SJCRH30 (cell line): ENCODE data around the gene FOXO3. TPM values are rescaled to one million over a fixed set of nuclear protein-coding genes. Genes with fewer than 3 reads are reported as not detected.
"Not testable (repeated sequence)": the region's sequence is repeated elsewhere in the genome, so short reads cannot be mapped to it uniquely, and the experiment has no call there.

Experiments used
- DNase-seq, 2 experiments: peaks; one replicate each; pipeline ENCODE4 v3.0.0-alpha.2; 2015 to 2020
- H3K27ac ChIP-seq: fragments of 250-450 bp; sonication (Bioruptor Pico); 2 replicates; pipeline ENCODE4 v1.5.1; 2020; ENCODE audit warnings: mild to moderate bottlenecking, moderate library complexity
- H3K27me3 ChIP-seq: fragments of 250-450 bp; sonication (Bioruptor Pico); 2 replicates; pipeline ENCODE4 v1.5.1; 2020; ENCODE audit warnings: mild to moderate bottlenecking, moderate library complexity
- H3K36me3 ChIP-seq: fragments of 250-450 bp; sonication (Bioruptor Pico); 2 replicates; pipeline ENCODE4 v1.5.1; 2020; ENCODE audit warnings: mild to moderate bottlenecking, moderate library complexity
- H3K4me1 ChIP-seq: fragments of 250-450 bp; sonication (Bioruptor Pico); 2 replicates; pipeline ENCODE4 v1.5.1; 2020; ENCODE audit warnings: mild to moderate bottlenecking, moderate library complexity
- H3K4me3 ChIP-seq: fragments of 250-450 bp; sonication (Bioruptor Pico); 2 replicates; pipeline ENCODE4 v1.5.1; 2020; ENCODE audit warnings: mild to moderate bottlenecking, moderate library complexity
- H3K9me3 ChIP-seq: fragments of 250-450 bp; sonication (Bioruptor Pico); replicated peaks from 2 replicates; pipeline ENCODE4 v1.5.1; 2020; ENCODE audit warnings: mild to moderate bottlenecking, moderate library complexity
- total RNA-seq: library from RNA; depleted of rRNA; stranded (reverse); fragments of >200 nt; shearing (Covaris generic); gene quantifications from 2 replicates; pipeline ENCODE4 v1.2.3, GENCODE V29; 2014; rRNA removed

Gene FOXO3
- 35.0 and 35.7 TPM in 2 replicates for total RNA-seq

- Histone ChIP-seq H3K27ac (peak within 1 kb of the TSS; percentile 61), H3K4me1 (peaks cover 18% of the 10 kb centered on the region), H3K36me3 (0 out of 2 replicates have a peak, but pooled peaks cover 3% of the 10 kb centered on the region), H3K4me3 (peak within 1 kb of the TSS; percentile 85), H3K9me3 (no peaks in the 10 kb centered on the region), H3K27me3 (no peaks in the 10 kb centered on the region)
- peak; percentile 83 to 84 for DNase-seq
These were observed at the start of gene FOXO3 for GRCh38 chr6:108560463-108561308. TSS of gene FOXO3 (plus strand) at chr6:108560917. CDS start at chr6:108561209, 292 bp downstream.

- Histone ChIP-seq H3K9me3 (0 out of 2 replicates have a peak, but pooled peaks cover 4% of the 10 kb centered on the region), H3K36me3 (no peaks in the 10 kb centered on the region), H3K27me3 (no peaks in the 10 kb centered on the region), H3K4me1 (no peaks in the 10 kb centered on the region), H3K27ac (no peak overlapping the region), H3K4me3 (no peak overlapping the region)
- peak in 1 of 2 experiments; percentile 49 for DNase-seq
These were observed 41.8 kb upstream of the FOXO3 start for GRCh38 chr6:108518714-108519576.

GRCh38 chr6:108521616-108522107, 39.1 kb upstream of the FOXO3 start:
- no peak overlapping the region for H3K27ac ChIP-seq
- 0 out of 2 replicates have a peak, but pooled peaks cover 4% of the 10 kb centered on the region for H3K9me3 ChIP-seq
- DNase-seq: no peak
- no peaks in the 10 kb centered on the region for H3K36me3 ChIP-seq
- no peak overlapping the region for H3K4me3 ChIP-seq
- no peaks in the 10 kb centered on the region for H3K27me3 ChIP-seq
- H3K4me1 ChIP-seq: no peaks in the 10 kb centered on the region

- DNase-seq: no peak
- Histone ChIP-seq H3K27me3 (no peaks in the 10 kb centered on the region), H3K36me3 (no peaks in the 10 kb centered on the region), H3K4me1 (no peaks in the 10 kb centered on the region), H3K4me3 (no peak overlapping the region), H3K27ac (no peak overlapping the region), H3K9me3 (no peaks in the 10 kb centered on the region)
These were observed 37.0 kb upstream of the FOXO3 start for GRCh38 chr6:108523697-108524096.

GRCh38 chr6:108524528-108525248, 36.0 kb upstream of the FOXO3 start:
- H3K9me3 ChIP-seq: no peaks in the 10 kb centered on the region
- no peak overlapping the region for H3K27ac ChIP-seq
- H3K4me1 ChIP-seq: no peaks in the 10 kb centered on the region
- H3K36me3 ChIP-seq: no peaks in the 10 kb centered on the region
- H3K4me3 ChIP-seq: no peak overlapping the region
- DNase-seq: no peak
- no peaks in the 10 kb centered on the region for H3K27me3 ChIP-seq

GRCh38 chr6:108526739-108527174, 34.0 kb upstream of the FOXO3 start:
- no peaks in the 10 kb centered on the region for H3K27me3 ChIP-seq
- H3K27ac ChIP-seq: no peak overlapping the region
- no peaks in the 10 kb centered on the region for H3K36me3 ChIP-seq
- no peak overlapping the region for H3K4me3 ChIP-seq
- peak in 1 of 2 experiments; percentile 67 for DNase-seq
- H3K4me1 ChIP-seq: no peaks in the 10 kb centered on the region
- no peaks in the 10 kb centered on the region for H3K9me3 ChIP-seq

- H3K36me3 ChIP-seq: no peaks in the 10 kb centered on the region
- no peak overlapping the region for H3K4me3 ChIP-seq
- no peak for DNase-seq
- no peak overlapping the region for H3K27ac ChIP-seq
- no peaks in the 10 kb centered on the region for H3K4me1 ChIP-seq
- no peaks in the 10 kb centered on the region for H3K27me3 ChIP-seq
- no peaks in the 10 kb centered on the region for H3K9me3 ChIP-seq
These were observed 31.8 kb upstream of the FOXO3 start for GRCh38 chr6:108528878-108529277.

- no peaks in the 10 kb centered on the region for H3K4me1 ChIP-seq
- no peaks in the 10 kb centered on the region for H3K36me3 ChIP-seq
- H3K9me3 ChIP-seq: no peaks in the 10 kb centered on the region
- no peaks in the 10 kb centered on the region for H3K27me3 ChIP-seq
- DNase-seq: no peak
- H3K27ac ChIP-seq: no peak overlapping the region
- H3K4me3 ChIP-seq: no peak overlapping the region
These were observed 29.4 kb upstream of the FOXO3 start for GRCh38 chr6:108531332-108531731.

GRCh38 chr6:108535114-108535742, 25.5 kb upstream of the FOXO3 start:
- H3K36me3 ChIP-seq: no peaks in the 10 kb centered on the region
- H3K4me3 ChIP-seq: no peak overlapping the region
- H3K27me3 ChIP-seq: no peaks in the 10 kb centered on the region
- no peaks in the 10 kb centered on the region for H3K9me3 ChIP-seq
- H3K4me1 ChIP-seq: no peaks in the 10 kb centered on the region
- DNase-seq: no peak
- H3K27ac ChIP-seq: no peak overlapping the region

- H3K4me3 ChIP-seq, H3K27me3 ChIP-seq, H3K4me1 ChIP-seq, H3K36me3 ChIP-seq, DNase-seq, H3K27ac ChIP-seq, H3K9me3 ChIP-seq: not testable (repeated sequence)
These were observed 24.7 kb upstream of the FOXO3 start for GRCh38 chr6:108535920-108536535.

GRCh38 chr6:108541843-108542759, 18.6 kb upstream of the FOXO3 start:
- Histone ChIP-seq H3K4me3 (no peak overlapping the region), H3K4me1 (peaks cover 4% of the 10 kb centered on the region; the same call in 1 of the 2 replicates), H3K36me3 (no peaks in the 10 kb centered on the region), H3K9me3 (no peaks in the 10 kb centered on the region), H3K27me3 (no peaks in the 10 kb centered on the region), H3K27ac (no peak overlapping the region)
- peak; percentile 69 to 87 for DNase-seq

- Histone ChIP-seq H3K36me3 (no peaks in the 10 kb centered on the region), H3K27me3 (no peaks in the 10 kb centered on the region), H3K4me3 (no peak overlapping the region), H3K4me1 (peaks cover 4% of the 10 kb centered on the region; the same call in 1 of the 2 replicates), H3K27ac (no peak overlapping the region), H3K9me3 (no peaks in the 10 kb centered on the region)
- no peak for DNase-seq
These were observed 17.4 kb upstream of the FOXO3 start for GRCh38 chr6:108543175-108543940.
